22Rv1 (cell line): ENCODE data around the gene DENND1A.
"Not testable (repeated sequence)": the region's sequence is repeated elsewhere in the genome, so short reads cannot be mapped to it uniquely, and the experiment has no call there.

Experiments
- H3K27ac ChIP-seq: fragments of 450-650 bp; 2 replicates; pipeline ENCODE4 v1.5.1; 2017
- CTCF ChIP-seq: fragments of 450-650 bp; IDR thresholded peaks from 2 replicates; pipeline ENCODE4 v1.5.1; 2017; ENCODE audit warnings: mild to moderate bottlenecking
- ZFX ChIP-seq: fragments of 450-650 bp; IDR thresholded peaks from 2 replicates; pipeline ENCODE4 v1.6.1; 2017; ENCODE audit warnings: antibody characterized with exemption, borderline replicate concordance

DENND1A gene

GRCh38 chr9:123431581-123431980 is 498.3 kb downstream of the DENND1A start:
- TF ChIP-seq CTCF (no peak), ZFX (no peak)
- H3K27ac ChIP-seq, result no peak overlapping the region

- H3K27ac ChIP-seq, result not testable (repeated sequence)
Measured at GRCh38 chr9:123428450-123428849, 501.5 kb downstream of the DENND1A start.

GRCh38 chr9:123426406-123426805 is 503.5 kb downstream of the DENND1A start:
- TF ChIP-seq CTCF, result no peak
- TF ChIP-seq ZFX, result no peak
- H3K27ac ChIP-seq, result no peak overlapping the region

GRCh38 chr9:123425836-123426365 is 504.0 kb downstream of the DENND1A start:
- TF ChIP-seq ZFX (no peak), CTCF (no peak)
- H3K27ac ChIP-seq, result no peak overlapping the region

GRCh38 chr9:123425261-123425821 is 504.6 kb downstream of the DENND1A start:
- TF ChIP-seq CTCF, result no peak
- no peak for TF ChIP-seq ZFX

GRCh38 chr9:123424552-123425225 is 505.2 kb downstream of the DENND1A start:
- H3K27ac ChIP-seq, result no peak overlapping the region
- TF ChIP-seq CTCF, result no peak
- no peak for TF ChIP-seq ZFX

More at GRCh38 chr9:123425261-123425821, 504.6 kb downstream of the DENND1A start:
- H3K27ac ChIP-seq, result no peak overlapping the region

GRCh38 chr9:123424131-123424530 is 505.8 kb downstream of the DENND1A start:
- no peak overlapping the region for H3K27ac ChIP-seq
- TF ChIP-seq ZFX (no peak), CTCF (no peak)

GRCh38 chr9:123423311-123423640 is 506.6 kb downstream of the DENND1A start:
- TF ChIP-seq CTCF, result no peak
- no peak for TF ChIP-seq ZFX
- H3K27ac ChIP-seq, result no peak overlapping the region
